ENCODE measurements around the gene NAV3. TPM values are rescaled to one million over a fixed set of nuclear protein-coding genes. Genes with fewer than 3 reads are reported as not detected.

The NAV3 gene
- total and polyA plus RNA-seq, 9 of the 15 experiments (the other 6 are each of a cell fraction or from before 2014, with no cell fraction given), result 0.04 TPM; not detected in 8

DNA sequence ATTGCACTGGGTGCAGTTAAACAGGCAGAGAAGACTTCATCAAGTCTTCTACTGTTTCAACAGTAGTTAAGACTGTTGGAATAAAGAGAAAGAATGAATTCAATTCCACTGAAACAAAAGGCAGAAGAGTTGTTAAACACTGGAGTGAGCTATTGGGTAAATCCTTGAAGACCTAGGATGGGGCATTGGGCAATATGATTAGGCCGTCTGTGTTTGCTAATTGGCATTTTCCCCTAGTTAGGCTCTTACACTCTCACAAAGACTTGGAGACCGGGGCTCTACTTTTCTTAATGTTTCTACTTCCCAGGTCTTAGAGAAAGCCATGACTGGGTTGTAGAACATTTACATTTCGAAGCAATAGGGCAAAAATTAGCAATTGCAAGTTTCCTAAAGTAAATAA, 402.1 kb downstream of the NAV3 start:
- H3K9me1 ChIP-seq (ENCODE audit: control insufficient read depth, insufficient read depth, low read length), result no peaks in the 10 kb centered on the region
- 10% methylated on average over 3 of the region's 3 CpGs for WGBS (ENCODE audit: insufficient coverage, low coverage, missing lambda C conversion rate)
- FAIRE-seq (no peak), ATAC-seq (no peak), DNase-seq (ENCODE audit: extremely low read depth in 1 of 4, low spot score in 3 of 4) (no peak)
- H3K79me2 ChIP-seq (ENCODE audit: control insufficient read depth, insufficient read depth, low read length), result no peaks in the 10 kb centered on the region
- H3K4me3 ChIP-seq, result no peak overlapping the region
- POLR2A ChIA-PET, result no interaction called here
- no peaks in the 10 kb centered on the region for H3K4me1 ChIP-seq (replicated peaks in 1 of 2; ENCODE audit: control insufficient read depth in 2 of 2, insufficient read depth in 2 of 2, low read length in 2 of 2)
- CTCF ChIA-PET (ENCODE audit: low intra/inter-chr PET ratio), result no interaction called here
- in situ Hi-C loops (cut with MboI) (no loop called here), intact Hi-C loops (cut with micrococcal nuclease) (no loop called here)
- no peak overlapping the region for H2AFZ ChIP-seq (ENCODE audit: low read depth, low read length)
- H3K27me3 ChIP-seq (ENCODE audit: control insufficient read depth in 2 of 2, insufficient read depth in 2 of 2, low read length in 2 of 2), result no peaks in the 10 kb centered on the region
- no peaks in the 10 kb centered on the region for H3K9me3 ChIP-seq (replicated peaks; ENCODE audit: control insufficient read depth, insufficient read depth, low read depth, low read length)
- H3K4me2 ChIP-seq (ENCODE audit: insufficient read depth, low read length), result no peak overlapping the region
- no peak overlapping the region for H3K27ac ChIP-seq (ENCODE audit: extremely low read depth, low read depth, low read length)
- BruUV-seq (replicated peaks), result no TSS peak
- H3K36me3 ChIP-seq (ENCODE audit: control insufficient read depth, insufficient read depth, low read length), result no peaks in the 10 kb centered on the region
- no peaks in the 10 kb centered on the region for H4K20me1 ChIP-seq (replicated peaks; ENCODE audit: control insufficient read depth, insufficient read depth, low read length)
- no peak overlapping the region for H3K9ac ChIP-seq (ENCODE audit: insufficient read depth in 1 of 2, low read depth in 2 of 2, low read length in 2 of 2)
- TF ChIP-seq MBD2 (IDR thresholded peaks at IDR 0.05; ENCODE audit: borderline replicate concordance, low read depth) (no peak), E2F4 (CRISPR knock-in tag; IDR thresholded peaks at IDR 0.05; ENCODE audit: low read depth) (no peak), SNIP1 (IDR thresholded peaks at IDR 0.05; ENCODE audit: low read depth) (no peak), PHF21A (IDR thresholded peaks at IDR 0.05; ENCODE audit: borderline replicate concordance, low read depth) (no peak), ADNP (tag; IDR thresholded peaks at IDR 0.05) (no peak), ZNF699 (CRISPR knock-in tag; IDR thresholded peaks at IDR 0.05; ENCODE audit: insufficient replicate concordance) (no peak), LCOR (CRISPR knock-in tag; IDR thresholded peaks at IDR 0.05) (no peak), CSDE1 (IDR thresholded peaks at IDR 0.05) (no peak)
- TF ChIP-seq, protein P1, sequence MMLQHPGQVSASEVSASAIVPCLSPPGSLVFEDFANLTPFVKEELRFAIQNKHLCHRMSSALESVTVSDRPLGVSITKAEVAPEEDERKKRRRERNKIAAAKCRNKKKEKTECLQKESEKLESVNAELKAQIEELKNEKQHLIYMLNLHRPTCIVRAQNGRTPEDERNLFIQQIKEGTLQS (IDR thresholded peaks at IDR 0.05), result no peak
- TF ChIP-seq, protein P1 (CRISPR knock-in tag; conservative IDR thresholded peaks at IDR 0.05), result no peak
- TF ChIP-seq, protein P2, sequence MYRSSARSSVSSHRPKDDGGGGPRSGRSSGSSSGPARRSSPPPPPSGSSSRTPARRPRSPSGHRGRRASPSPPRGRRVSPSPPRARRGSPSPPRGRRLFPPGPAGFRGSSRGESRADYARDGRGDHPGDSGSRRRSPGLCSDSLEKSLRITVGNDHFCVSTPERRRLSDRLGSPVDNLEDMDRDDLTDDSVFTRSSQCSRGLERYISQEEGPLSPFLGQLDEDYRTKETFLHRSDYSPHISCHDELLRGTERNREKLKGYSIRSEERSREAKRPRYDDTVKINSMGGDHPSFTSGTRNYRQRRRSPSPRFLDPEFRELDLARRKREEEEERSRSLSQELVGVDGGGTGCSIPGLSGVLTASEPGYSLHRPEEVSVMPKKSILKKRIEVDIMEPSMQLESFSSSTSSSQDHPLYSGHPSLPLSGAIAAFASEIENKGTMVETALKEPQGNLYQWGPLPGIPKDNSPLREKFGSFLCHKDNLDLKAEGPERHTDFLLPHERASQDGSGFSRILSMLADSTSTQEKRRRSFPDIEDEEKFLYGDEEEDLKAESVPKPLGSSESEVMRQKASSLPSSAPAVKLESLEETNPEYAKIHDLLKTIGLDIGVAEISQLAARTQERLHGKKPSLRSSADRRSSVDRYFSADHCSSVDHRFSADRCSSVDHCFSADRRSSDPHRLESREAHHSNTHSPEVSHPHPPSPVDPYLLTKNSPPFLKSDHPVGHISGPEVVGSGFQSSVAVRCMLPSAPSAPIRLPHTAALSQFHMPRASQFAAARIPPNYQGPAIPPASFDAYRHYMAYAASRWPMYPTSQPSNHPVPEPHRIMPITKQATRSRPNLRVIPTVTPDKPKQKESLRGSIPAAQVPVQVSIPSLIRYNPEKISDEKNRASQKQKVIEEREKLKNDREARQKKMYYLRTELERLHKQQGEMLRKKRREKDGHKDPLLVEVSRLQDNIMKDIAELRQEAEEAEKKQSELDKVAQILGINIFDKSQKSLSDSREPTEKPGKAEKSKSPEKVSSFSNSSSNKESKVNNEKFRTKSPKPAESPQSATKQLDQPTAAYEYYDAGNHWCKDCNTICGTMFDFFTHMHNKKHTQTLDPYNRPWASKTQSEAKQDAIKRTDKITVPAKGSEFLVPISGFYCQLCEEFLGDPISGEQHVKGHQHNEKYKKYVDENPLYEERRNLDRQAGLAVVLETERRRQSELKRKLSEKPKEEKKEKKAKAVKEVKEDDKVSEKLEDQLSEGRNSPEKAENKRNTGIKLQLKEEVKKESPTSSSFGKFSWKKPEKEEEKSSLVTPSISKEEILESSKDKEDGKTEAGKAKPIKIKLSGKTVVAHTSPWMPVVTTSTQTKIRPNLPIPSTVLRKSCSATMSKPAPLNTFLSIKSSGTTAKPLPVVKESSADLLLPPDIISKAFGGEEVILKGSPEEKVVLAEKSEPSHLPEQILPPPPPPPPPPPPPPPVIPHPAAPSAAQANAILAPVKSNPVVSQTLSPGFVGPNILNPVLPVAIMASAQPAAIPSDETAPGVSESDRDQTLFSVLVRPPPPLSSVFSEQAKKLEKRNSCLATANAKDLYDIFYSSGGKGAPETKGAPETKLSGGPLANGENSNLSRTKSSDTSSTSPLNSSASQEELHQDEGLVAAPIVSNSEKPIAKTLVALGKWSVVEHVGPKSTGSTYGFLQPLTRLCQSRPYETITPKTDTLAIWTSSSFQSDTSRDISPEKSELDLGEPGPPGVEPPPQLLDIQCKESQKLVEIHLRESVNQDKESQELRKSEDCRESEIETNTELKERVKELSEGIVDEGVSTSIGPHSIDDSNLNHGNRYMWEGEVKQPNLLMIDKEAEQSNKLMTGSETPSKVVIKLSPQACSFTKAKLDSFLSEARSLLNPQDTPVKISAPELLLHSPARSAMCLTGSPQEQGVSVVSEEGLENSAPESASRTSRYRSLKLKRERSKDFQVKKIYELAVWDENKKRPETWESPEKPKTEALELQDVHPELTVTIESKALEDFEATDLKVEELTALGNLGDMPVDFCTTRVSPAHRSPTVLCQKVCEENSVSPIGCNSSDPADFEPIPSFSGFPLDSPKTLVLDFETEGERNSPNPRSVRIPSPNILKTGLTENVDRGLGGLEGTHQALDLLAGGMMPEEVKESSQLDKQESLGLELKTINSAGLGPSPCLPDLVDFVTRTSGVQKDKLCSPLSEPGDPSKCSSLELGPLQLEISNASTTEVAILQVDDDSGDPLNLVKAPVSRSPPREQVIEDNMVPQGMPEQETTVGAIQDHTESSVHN (IDR thresholded peaks at IDR 0.05; ENCODE audit: borderline replicate concordance in 1 of 2, low read depth in 1 of 2), result no peak
- TF ChIP-seq, protein P3, sequence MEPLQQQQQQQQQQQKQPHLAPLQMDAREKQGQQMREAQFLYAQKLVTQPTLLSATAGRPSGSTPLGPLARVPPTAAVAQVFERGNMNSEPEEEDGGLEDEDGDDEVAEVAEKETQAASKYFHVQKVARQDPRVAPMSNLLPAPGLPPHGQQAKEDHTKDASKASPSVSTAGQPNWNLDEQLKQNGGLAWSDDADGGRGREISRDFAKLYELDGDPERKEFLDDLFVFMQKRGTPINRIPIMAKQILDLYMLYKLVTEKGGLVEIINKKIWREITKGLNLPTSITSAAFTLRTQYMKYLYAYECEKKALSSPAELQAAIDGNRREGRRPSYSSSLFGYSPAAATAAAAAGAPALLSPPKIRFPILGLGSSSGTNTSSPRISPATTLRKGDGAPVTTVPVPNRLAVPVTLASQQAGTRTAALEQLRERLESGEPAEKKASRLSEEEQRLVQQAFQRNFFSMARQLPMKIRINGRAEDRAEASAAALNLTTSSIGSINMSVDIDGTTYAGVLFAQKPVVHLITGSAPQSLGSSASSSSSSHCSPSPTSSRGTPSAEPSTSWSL (CRISPR knock-in tag; IDR thresholded peaks at IDR 0.05; ENCODE audit: borderline replicate concordance), result no peak
